ENCODE data around the gene OCA2. TPM values are rescaled to one million over a fixed set of nuclear protein-coding genes. Genes with fewer than 3 reads are reported as not detected.

OCA2 gene
- total and polyA plus RNA-seq, 2 of the 13 experiments (the other 11 are each of a cell fraction or from before 2014, with no cell fraction given), result 0.02 to 0.05 TPM

DNA sequence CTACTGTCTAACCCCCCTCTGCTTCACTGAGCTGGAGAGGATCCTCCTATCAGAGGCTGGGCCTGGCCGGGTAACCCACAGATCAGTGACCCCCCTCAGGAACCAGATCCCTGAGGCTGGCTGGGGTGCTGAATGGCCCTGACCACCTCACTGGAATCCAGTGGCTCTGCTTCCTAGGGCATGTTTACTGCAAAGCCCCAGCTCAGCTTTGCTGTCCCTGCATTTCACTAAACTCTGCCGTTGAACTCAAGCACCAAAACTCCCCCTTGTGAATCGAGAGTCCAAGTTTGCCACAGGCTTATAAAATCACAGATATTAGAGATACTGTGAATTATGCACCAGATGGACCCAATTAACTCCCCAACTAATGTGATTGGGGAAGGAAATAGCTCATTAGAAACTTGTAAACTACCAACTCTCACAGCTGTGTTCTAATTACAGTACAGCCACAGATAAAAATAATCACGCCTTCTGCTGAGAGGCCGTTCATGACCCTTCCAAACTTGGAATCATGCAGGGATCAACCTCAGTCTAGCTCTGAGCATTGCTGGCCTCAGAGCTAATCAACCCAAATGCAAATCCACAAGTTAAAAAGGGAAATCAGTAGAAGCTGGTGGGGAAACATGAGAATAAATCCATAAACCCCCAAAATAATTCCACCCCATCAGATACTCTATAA, 47.0 kb downstream of the OCA2 start:
- POLR2A ChIA-PET, result no interaction called here
- Histone ChIP-seq H3K27ac (ENCODE audit: extremely low read length, insufficient read depth, low read length) (no peak overlapping the region), H3K9ac (ENCODE audit: insufficient read depth, low read depth, low read length) (no peak overlapping the region), H2AFZ (ENCODE audit: low read length) (no peak overlapping the region), H3K27me3 (ENCODE audit: control insufficient read depth in 1 of 2, insufficient read depth in 2 of 2, low read length in 2 of 2) (no peaks in the 10 kb centered on the region), H3K4me1 (ENCODE audit: insufficient read depth, low read length) (no peaks in the 10 kb centered on the region), H3K36me3 (replicated peaks in 1 of 2; ENCODE audit: control insufficient read depth in 1 of 2, insufficient read depth in 2 of 2, low read length in 2 of 2) (no peaks in the 10 kb centered on the region), H3K9me3 (ENCODE audit: low read length) (no peaks in the 10 kb centered on the region), H4K20me1 (ENCODE audit: insufficient read depth, low read length) (no peaks in the 10 kb centered on the region), H3K4me3 (replicated peaks in 1 of 3; ENCODE audit: insufficient read depth in 1 of 3, low read depth in 2 of 3, low read length in 3 of 3) (no peak overlapping the region), H3K79me2 (ENCODE audit: insufficient read depth, low read length) (no peaks in the 10 kb centered on the region), H3K4me2 (ENCODE audit: low read depth, low read length) (no peak overlapping the region)
- 0% methylated on average over 4 of the region's 5 CpGs for WGBS (ENCODE audit: low lambda C conversion rate)
- no TSS peak for BruUV-seq (replicated peaks)
- no peak for DNase-seq (ENCODE audit: low spot score)
- ATAC-seq, result no peak
- intact Hi-C loops (cut with micrococcal nuclease; ENCODE audit: unreplicated experiment), result loop anchor here (5.0 kb wide), 1 partner anchor 1165 kb away; no protein-coding TSS in a partner anchor
- in situ Hi-C loops (cut with HindIII; ENCODE audit: extremely low pct_ligation_motif_present, low pct_unique_long_range_greater_than_20kb), result no loop called here
- no peak for FAIRE-seq
- TF ChIP-seq ZNF850 (CRISPR knock-in tag; conservative IDR thresholded peaks at IDR 0.05) (no peak), CEBPB (IDR thresholded peaks at IDR 0.05; ENCODE audit: borderline replicate concordance, low read depth, low read length) (no peak), MIER2 (CRISPR knock-in tag; IDR thresholded peaks at IDR 0.05) (no peak), ZNF569 (CRISPR knock-in tag; IDR thresholded peaks at IDR 0.05; ENCODE audit: borderline replicate concordance) (no peak), FOXK2 (IDR thresholded peaks at IDR 0.05) (no peak), ZNF20 (CRISPR knock-in tag; IDR thresholded peaks at IDR 0.05) (no peak), ZKSCAN8 (CRISPR knock-in tag; IDR thresholded peaks at IDR 0.05; ENCODE audit: borderline replicate concordance) (no peak), MIER3 (CRISPR knock-in tag; IDR thresholded peaks at IDR 0.05; ENCODE audit: borderline replicate concordance) (no peak), HNRNPUL1 (IDR thresholded peaks at IDR 0.05; ENCODE audit: low read depth, low read length) (no peak), PCBP1 (IDR thresholded peaks at IDR 0.05; ENCODE audit: borderline replicate concordance, low read depth, low read length) (no peak), HNRNPLL (IDR thresholded peaks at IDR 0.05; ENCODE audit: low read depth, low read length, poor library complexity, severe bottlenecking) (no peak), ZFY (CRISPR knock-in tag; IDR thresholded peaks at IDR 0.05) (no peak), ZNF772 (CRISPR knock-in tag; IDR thresholded peaks at IDR 0.05) (no peak), ZSCAN25 (CRISPR knock-in tag; IDR thresholded peaks at IDR 0.05) (no peak), ZNF614 (CRISPR knock-in tag; IDR thresholded peaks at IDR 0.05; ENCODE audit: borderline replicate concordance) (no peak), NFYC (CRISPR knock-in tag; IDR thresholded peaks at IDR 0.05) (no peak), ZNF749 (CRISPR knock-in tag; IDR thresholded peaks at IDR 0.05; ENCODE audit: borderline replicate concordance) (no peak)
- TF ChIP-seq, protein P1, sequence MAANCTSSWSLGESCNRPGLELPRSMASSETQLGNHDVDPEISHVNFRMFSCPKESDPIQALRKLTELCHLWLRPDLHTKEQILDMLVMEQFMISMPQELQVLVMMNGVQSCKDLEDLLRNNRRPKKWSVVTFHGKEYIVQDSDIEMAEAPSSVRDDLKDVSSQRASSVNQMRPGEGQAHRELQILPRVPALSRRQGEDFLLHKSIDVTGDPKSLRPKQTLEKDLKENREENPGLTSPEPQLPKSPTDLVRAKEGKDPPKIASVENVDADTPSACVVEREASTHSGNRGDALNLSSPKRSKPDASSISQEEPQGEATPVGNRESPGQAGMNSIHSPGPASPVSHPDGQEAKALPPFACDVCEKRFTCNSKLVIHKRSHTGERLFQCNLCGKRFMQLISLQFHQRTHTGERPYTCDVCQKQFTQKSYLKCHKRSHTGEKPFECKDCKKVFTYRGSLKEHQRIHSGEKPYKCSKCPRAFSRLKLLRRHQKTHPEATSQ (CRISPR knock-in tag; IDR thresholded peaks at IDR 0.05; ENCODE audit: borderline replicate concordance), result no peak
- TF ChIP-seq, protein P2, sequence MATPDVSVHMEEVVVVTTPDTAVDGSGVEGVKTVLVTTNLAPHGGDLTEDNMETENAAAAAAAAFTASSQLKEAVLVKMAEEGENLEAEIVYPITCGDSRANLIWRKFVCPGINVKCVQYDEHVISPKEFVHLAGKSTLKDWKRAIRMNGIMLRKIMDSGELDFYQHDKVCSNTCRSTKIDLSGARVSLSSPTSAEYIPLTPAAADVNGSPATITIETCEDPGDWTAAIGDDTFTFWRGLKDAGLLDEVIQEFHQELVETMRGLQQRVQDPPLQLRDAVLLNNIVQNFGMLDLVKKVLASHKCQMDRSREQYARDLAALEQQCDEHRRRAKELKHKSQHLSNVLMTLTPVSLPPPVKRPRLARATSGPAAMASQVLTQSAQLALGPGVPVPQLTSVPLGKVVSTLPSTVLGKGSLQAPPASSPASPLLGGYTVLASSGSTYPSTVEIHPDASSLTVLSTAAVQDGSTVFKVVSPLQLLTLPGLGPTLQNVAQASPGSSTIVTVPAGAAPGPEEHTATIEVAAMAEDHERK (CRISPR knock-in tag; IDR thresholded peaks at IDR 0.05; ENCODE audit: low read depth), result no peak
- CTCF ChIA-PET (ENCODE audit: low intra/inter-chr PET ratio, low total read pairs), result no interaction called here

All from HepG2 (cell line).